Activated T-cell treated with anti-CD3 and anti-CD28 coated beads, Interleukin-2, amount 50 U/mL, for 24 hours (primary cell): Measurements from ENCODE around the gene PRKCQ.
"Not testable (repeated sequence)": the region's sequence is repeated elsewhere in the genome, so short reads cannot be mapped to it uniquely, and the experiment has no call there.

Experiments
- DNase-seq: peaks from one replicate; pipeline ENCODE4 v3.0.0-alpha.2; 2020
- H3K27ac Mint-ChIP-seq: 2 replicates; pipeline ENCODE4 v1.8.0; 2020; ENCODE audit warnings: mild to moderate bottlenecking, mixed read lengths
- H3K27me3 Mint-ChIP-seq: 2 replicates; pipeline ENCODE4 v1.8.0; 2020; ENCODE audit warnings: mixed read lengths
- H3K36me3 Mint-ChIP-seq: 2 replicates; pipeline ENCODE4 v1.8.0; 2020; ENCODE audit warnings: low read depth, mixed read lengths
- H3K4me1 Mint-ChIP-seq: 2 replicates; pipeline ENCODE4 v1.8.0; 2020; ENCODE audit warnings: low read depth, mixed read lengths
- H3K4me3 Mint-ChIP-seq: 2 replicates; pipeline ENCODE4 v1.8.0; 2020; ENCODE audit warnings: mild to moderate bottlenecking, moderate library complexity, mixed read lengths
- H3K9me3 Mint-ChIP-seq: 2 replicates; pipeline ENCODE4 v1.8.0; 2020; ENCODE audit warnings: mixed read lengths

PRKCQ gene

GRCh38 chr10:6469661-6470060, 110.4 kb downstream of the PRKCQ start:
- Mint-ChIP-seq H3K4me3 (no peak overlapping the region), H3K9me3 (no peaks in the 10 kb centered on the region), H3K27ac (peak overlapping the region; percentile 1), H3K36me3 (peaks cover 86% of the 10 kb centered on the region), H3K27me3 (no peaks in the 10 kb centered on the region), H3K4me1 (peaks cover 68% of the 10 kb centered on the region)
- no peak for DNase-seq

DNA sequence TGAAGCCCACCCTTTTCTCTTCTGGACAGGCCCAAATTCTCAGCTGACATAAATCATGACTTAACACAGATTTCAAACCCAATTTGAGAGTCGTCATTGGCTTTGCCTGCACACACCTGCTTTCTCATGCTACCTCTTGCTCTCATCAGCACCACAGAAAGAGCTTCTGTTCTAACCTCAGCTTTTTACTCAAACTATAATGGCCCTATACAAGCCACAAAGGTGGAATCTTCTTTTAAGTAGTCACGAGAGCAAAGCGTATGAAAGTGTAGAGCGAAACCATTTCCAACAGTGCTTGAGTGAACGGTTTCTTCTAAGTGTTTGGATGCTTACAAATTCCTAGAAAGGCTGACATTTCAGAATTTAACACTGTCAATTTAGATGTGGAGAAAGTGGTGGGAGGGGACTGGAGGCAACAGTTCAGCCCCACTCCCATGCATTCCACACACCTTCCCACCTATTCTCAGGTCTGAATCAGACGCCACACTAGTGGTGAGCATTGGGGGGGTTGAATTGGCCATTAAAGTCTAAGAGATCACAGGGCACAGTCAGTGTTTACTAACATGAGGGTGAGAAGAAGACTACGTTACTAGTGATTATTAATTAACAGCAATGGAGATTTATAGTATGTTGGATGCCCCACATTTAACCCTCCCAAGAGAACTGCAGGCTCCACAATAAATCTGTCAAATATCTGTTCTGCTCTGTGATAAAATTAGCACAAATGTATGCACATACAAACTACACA, 114.0 kb downstream of the PRKCQ start:
- Mint-ChIP-seq H3K4me1 (peaks cover 39% of the 10 kb centered on the region), H3K27me3 (no peaks in the 10 kb centered on the region), H3K9me3 (peaks cover 1% of the 10 kb centered on the region), H3K27ac (peak overlapping the region; percentile 73), H3K36me3 (peaks cover 96% of the 10 kb centered on the region), H3K4me3 (no peak overlapping the region)
- peak; percentile 50 for DNase-seq

DNA sequence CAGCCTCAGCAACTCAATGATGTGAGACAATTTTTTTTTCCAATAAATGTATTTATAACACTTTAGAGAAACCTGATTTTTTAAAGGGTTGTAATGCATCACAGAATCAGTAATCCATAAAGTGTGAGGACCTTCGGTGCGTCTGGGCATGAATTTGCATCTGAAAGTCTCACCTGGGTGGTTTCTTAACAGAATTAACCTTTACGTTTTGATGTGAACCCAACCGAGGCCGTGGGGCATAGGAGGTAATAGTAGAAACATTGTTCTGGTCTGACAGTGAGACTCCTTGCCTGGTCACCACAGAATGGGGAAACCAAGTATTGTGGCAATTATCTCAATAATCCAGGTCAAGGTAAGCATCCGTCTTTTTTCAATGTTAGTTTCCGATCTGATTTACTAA, 114.6 kb downstream of the PRKCQ start:
- Mint-ChIP-seq H3K27me3 (no peaks in the 10 kb centered on the region), H3K9me3 (peaks cover 5% of the 10 kb centered on the region), H3K36me3 (peaks cover 97% of the 10 kb centered on the region), H3K27ac (peak overlapping the region; percentile 73), H3K4me1 (peaks cover 38% of the 10 kb centered on the region), H3K4me3 (no peak overlapping the region)
- no peak for DNase-seq

- H3K27ac Mint-ChIP-seq: peak overlapping the region; percentile 19
- H3K27me3 Mint-ChIP-seq: no peaks in the 10 kb centered on the region
- H3K4me3 Mint-ChIP-seq: no peak overlapping the region
- H3K9me3 Mint-ChIP-seq: peaks cover 5% of the 10 kb centered on the region
- H3K4me1 Mint-ChIP-seq: peaks cover 33% of the 10 kb centered on the region
- H3K36me3 Mint-ChIP-seq: peaks cover 97% of the 10 kb centered on the region
- DNase-seq: no peak
Observed at GRCh38 chr10:6464862-6465430, 115.1 kb downstream of the PRKCQ start.

DNA sequence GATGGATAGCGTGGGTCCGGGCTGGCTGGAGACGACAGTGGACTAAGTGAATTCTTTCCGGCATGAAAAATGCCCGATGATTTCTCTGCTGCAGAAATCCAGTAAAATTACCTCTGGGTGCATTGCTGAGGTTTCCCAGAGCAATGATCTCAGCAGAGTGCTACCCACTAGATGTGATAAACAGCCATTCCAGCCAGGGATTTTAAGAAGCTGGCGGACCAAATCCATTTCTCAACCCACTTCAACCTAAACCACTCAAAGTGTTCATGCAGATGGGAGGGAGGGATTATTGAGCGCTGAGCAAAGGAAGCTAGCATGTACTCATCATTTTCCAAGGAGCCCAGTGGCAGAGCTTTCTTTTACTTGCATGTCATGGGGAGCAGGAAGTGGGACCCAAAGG, 116.7 kb downstream of the PRKCQ start:
- Mint-ChIP-seq H3K36me3 (peaks cover 98% of the 10 kb centered on the region), H3K27me3 (no peaks in the 10 kb centered on the region), H3K27ac (no peak overlapping the region), H3K9me3 (peaks cover 5% of the 10 kb centered on the region), H3K4me1 (peaks cover 43% of the 10 kb centered on the region), H3K4me3 (no peak overlapping the region)
- no peak for DNase-seq

- peaks cover 100% of the 10 kb centered on the region for H3K36me3 Mint-ChIP-seq
- H3K27ac Mint-ChIP-seq: no peak overlapping the region
- no peaks in the 10 kb centered on the region for H3K27me3 Mint-ChIP-seq
- H3K4me1 Mint-ChIP-seq: peaks cover 39% of the 10 kb centered on the region
- no peak overlapping the region for H3K4me3 Mint-ChIP-seq
- no peak for DNase-seq
- H3K9me3 Mint-ChIP-seq: peaks cover 5% of the 10 kb centered on the region
Observed at GRCh38 chr10:6461961-6462360, 118.1 kb downstream of the PRKCQ start.

GRCh38 chr10:6460861-6461409, 119.1 kb downstream of the PRKCQ start:
- Mint-ChIP-seq H3K27ac (peak overlapping the region; percentile 8), H3K9me3 (peaks cover 5% of the 10 kb centered on the region), H3K27me3 (no peaks in the 10 kb centered on the region), H3K4me3 (no peak overlapping the region), H3K4me1 (peaks cover 32% of the 10 kb centered on the region), H3K36me3 (peaks cover 100% of the 10 kb centered on the region)
- no peak for DNase-seq

DNA sequence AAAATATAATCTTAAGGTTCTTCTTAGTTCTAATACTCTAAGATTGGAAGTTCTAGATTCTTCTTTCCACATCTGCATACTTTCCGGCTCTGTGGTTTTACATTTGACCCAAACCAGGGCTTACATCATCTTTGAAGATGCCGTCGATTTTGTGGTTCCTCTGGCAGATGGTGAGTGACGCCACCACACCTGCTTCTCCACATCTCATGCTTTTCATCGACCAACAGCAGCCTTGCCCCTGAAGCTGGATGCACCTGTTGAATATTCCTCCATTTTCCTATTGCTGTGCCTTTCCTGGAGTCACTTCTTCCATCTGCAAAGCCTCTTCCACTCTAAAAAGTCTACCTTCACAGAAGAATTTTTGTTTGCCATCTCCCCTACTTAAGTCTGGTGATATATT, 121.3 kb downstream of the PRKCQ start:
- no peak for DNase-seq
- H3K9me3 Mint-ChIP-seq: peaks cover 9% of the 10 kb centered on the region
- peaks cover 23% of the 10 kb centered on the region for H3K4me1 Mint-ChIP-seq
- peak overlapping the region; percentile 6 for H3K27ac Mint-ChIP-seq
- H3K27me3 Mint-ChIP-seq: no peaks in the 10 kb centered on the region
- peaks cover 98% of the 10 kb centered on the region for H3K36me3 Mint-ChIP-seq
- no peak overlapping the region for H3K4me3 Mint-ChIP-seq

- peaks cover 9% of the 10 kb centered on the region for H3K9me3 Mint-ChIP-seq
- peaks cover 88% of the 10 kb centered on the region for H3K36me3 Mint-ChIP-seq
- no peak for DNase-seq
- H3K4me1 Mint-ChIP-seq: peaks cover 23% of the 10 kb centered on the region
- H3K4me3 Mint-ChIP-seq: no peak overlapping the region
- H3K27ac Mint-ChIP-seq: peak overlapping the region; percentile 5
- H3K27me3 Mint-ChIP-seq: no peaks in the 10 kb centered on the region
Observed at GRCh38 chr10:6457376-6457775, 122.7 kb downstream of the PRKCQ start.

DNA sequence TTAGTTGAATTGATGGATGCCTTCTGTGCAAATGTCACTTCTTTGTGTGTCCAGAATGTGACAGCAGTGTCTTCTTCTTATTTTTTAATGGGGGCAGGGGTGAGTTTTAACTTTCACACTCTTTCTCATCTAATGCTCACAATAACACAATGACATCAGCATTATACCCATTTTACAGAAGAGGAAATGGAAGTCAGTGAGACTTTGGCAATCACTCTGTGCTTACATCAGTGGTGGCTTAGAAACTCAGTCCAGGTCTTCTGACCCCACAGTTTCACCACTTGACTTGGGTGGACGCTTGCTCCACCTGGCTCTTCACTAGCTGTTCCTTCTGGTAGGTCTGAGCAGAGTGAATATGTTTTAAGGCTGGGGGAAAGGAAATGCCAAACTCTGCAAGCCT, 124.0 kb downstream of the PRKCQ start:
- peaks cover 82% of the 10 kb centered on the region for H3K36me3 Mint-ChIP-seq
- no peak overlapping the region for H3K4me3 Mint-ChIP-seq
- no peak overlapping the region for H3K27ac Mint-ChIP-seq
- no peaks in the 10 kb centered on the region for H3K27me3 Mint-ChIP-seq
- peaks cover 8% of the 10 kb centered on the region for H3K9me3 Mint-ChIP-seq
- DNase-seq: no peak
- peaks cover 24% of the 10 kb centered on the region for H3K4me1 Mint-ChIP-seq

DNA sequence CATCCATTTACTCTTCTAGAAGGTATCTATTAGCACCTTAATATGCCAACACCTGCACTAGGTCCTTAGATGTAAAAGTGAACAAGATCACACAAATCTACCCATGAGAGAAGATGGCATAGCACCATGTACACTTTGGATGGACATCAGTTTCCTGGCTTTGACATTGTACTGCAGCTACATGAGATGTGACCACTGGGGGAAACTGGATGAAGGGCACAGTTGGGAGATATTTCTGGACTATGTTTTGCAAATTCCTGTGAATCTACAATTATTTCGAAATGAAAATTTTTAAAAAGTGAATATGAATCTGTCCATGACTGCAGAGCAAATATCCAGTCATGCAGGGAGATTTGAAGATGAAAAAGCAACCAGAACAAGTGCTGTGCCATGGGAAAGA, 124.5 kb downstream of the PRKCQ start:
- H3K9me3 Mint-ChIP-seq: peaks cover 4% of the 10 kb centered on the region
- H3K4me3 Mint-ChIP-seq: no peak overlapping the region
- no peak overlapping the region for H3K27ac Mint-ChIP-seq
- H3K36me3 Mint-ChIP-seq: peaks cover 80% of the 10 kb centered on the region
- no peak for DNase-seq
- H3K4me1 Mint-ChIP-seq: peaks cover 24% of the 10 kb centered on the region
- H3K27me3 Mint-ChIP-seq: no peaks in the 10 kb centered on the region

- Mint-ChIP-seq H3K4me1 (peaks cover 41% of the 10 kb centered on the region), H3K36me3 (peaks cover 62% of the 10 kb centered on the region), H3K27ac (no peak overlapping the region), H3K27me3 (no peaks in the 10 kb centered on the region), H3K4me3 (no peak overlapping the region), H3K9me3 (no peaks in the 10 kb centered on the region)
- no peak for DNase-seq
Observed at GRCh38 chr10:6446711-6447110, 133.4 kb downstream of the PRKCQ start.

DNA sequence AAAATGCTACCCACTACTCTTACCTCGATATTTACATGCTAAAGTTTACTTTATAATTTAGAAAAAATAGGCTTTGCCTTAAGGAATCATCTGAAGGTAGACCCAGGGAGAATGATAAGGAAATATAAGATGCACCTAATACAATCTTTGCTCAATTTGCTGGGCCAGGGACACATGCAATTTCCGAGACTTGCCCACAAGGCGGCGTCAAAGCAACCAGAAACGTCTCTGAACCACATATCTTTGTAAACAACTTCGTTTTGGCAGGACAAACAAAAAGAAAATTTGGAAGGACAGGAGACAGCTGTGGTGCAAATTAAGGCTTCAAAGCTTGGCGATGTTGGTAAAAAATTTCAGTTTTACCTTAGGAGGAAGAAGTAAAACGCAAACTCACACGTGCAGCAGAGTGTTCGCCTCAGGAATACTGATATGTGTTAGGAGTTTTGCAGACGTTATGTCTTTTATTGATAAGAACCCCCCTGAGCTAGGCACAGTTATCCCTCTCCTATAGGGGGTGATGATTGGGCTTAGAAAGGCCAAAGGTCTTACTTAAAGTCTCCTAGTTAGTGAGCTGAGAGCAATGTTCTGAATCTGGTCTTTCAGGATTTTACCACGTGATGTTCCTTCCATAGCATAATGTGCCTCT, 134.3 kb downstream of the PRKCQ start:
- Mint-ChIP-seq H3K4me1 (peaks cover 47% of the 10 kb centered on the region), H3K9me3 (no peaks in the 10 kb centered on the region), H3K27me3 (no peaks in the 10 kb centered on the region), H3K4me3 (no peak overlapping the region), H3K27ac (peak overlapping the region; percentile 71), H3K36me3 (peaks cover 67% of the 10 kb centered on the region)
- DNase-seq: peak; percentile 72

DNA sequence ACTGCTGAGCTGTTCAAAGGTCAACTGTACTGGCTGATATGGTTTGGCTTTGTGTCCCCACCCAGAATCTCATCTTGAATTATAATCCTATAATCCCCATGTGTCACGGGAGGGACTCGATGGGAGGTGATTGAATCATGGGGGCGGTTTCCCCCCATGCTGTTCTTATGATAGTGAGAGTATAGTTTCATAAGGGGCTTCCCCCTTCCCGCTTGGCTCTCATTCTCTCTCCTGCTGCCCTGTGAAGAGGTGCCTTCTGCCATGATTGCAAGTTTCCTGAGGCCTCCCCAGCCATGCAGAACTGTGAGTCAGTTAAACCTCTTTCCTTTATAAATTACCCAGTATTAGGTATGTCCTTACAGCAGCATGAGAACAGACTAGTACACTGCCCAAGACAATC, 140.2 kb downstream of the PRKCQ start:
- not testable (repeated sequence) for H3K4me3 Mint-ChIP-seq, H3K27ac Mint-ChIP-seq, H3K9me3 Mint-ChIP-seq, H3K27me3 Mint-ChIP-seq, DNase-seq
- Mint-ChIP-seq H3K4me1 (peaks cover 35% of the 10 kb centered on the region), H3K36me3 (peaks cover 91% of the 10 kb centered on the region)

GRCh38 chr10:6431861-6432260, 148.2 kb downstream of the PRKCQ start:
- no peaks in the 10 kb centered on the region for H3K27me3 Mint-ChIP-seq
- H3K4me1 Mint-ChIP-seq: peaks cover 2% of the 10 kb centered on the region
- no peaks in the 10 kb centered on the region for H3K9me3 Mint-ChIP-seq
- H3K36me3 Mint-ChIP-seq: peaks cover 90% of the 10 kb centered on the region
- peak overlapping the region; percentile 53 for H3K27ac Mint-ChIP-seq
- no peak for DNase-seq
- no peak overlapping the region for H3K4me3 Mint-ChIP-seq
